CD1c-positive myeloid dendritic cell (primary cell): ENCODE measurements around the gene SLC25A22.

Experiments
- DNase-seq: peaks from one replicate; pipeline ENCODE4 v3.0.0-alpha.2; 2016; ENCODE audit errors: extremely low spot score

SLC25A22 gene

GRCh38 chr11:834371-835316 is 36.6 kb upstream of the SLC25A22 start:
- DNase-seq: peak; percentile 57

GRCh38 chr11:833849-834311 is 35.8 kb upstream of the SLC25A22 start:
- no peak for DNase-seq

- DNase-seq: peak; percentile 69
Measured at GRCh38 chr11:833114-833791, 35.2 kb upstream of the SLC25A22 start.

GRCh38 chr11:832529-833113 is 34.5 kb upstream of the SLC25A22 start, which contains the start of gene CD151:
Gene CD151 (plus strand): TSS chr11:832952. CDS start chr11:836070, 3,118 bp downstream.
- DNase-seq: peak; percentile 80

- no peak for DNase-seq
Measured at GRCh38 chr11:831961-832528, 34.0 kb upstream of the SLC25A22 start.

- DNase-seq: no peak
Measured at GRCh38 chr11:831118-831864, 33.2 kb upstream of the SLC25A22 start.

GRCh38 chr11:830295-831117 is 32.4 kb upstream of the SLC25A22 start:
- DNase-seq: peak; percentile 58

- no peak for DNase-seq
Measured at GRCh38 chr11:829847-830294, 31.8 kb upstream of the SLC25A22 start.

- peak; percentile 53 for DNase-seq
Measured at GRCh38 chr11:829176-829846, 31.2 kb upstream of the SLC25A22 start.

GRCh38 chr11:828506-829175 is 30.6 kb upstream of the SLC25A22 start:
- no peak for DNase-seq

GRCh38 chr11:827897-828192 is 29.8 kb upstream of the SLC25A22 start, which contains the start of gene CRACR2B:
Gene CRACR2B (plus strand): TSS chr11:827919. CDS start chr11:828608, 689 bp downstream.
- DNase-seq: no peak

GRCh38 chr11:827146-827896 is 29.2 kb upstream of the SLC25A22 start:
- no peak for DNase-seq

GRCh38 chr11:826836-827145 is 28.7 kb upstream of the SLC25A22 start:
- DNase-seq: no peak

- no peak for DNase-seq
Measured at GRCh38 chr11:826227-826621, 28.1 kb upstream of the SLC25A22 start.

- DNase-seq: no peak
Measured at GRCh38 chr11:825366-826226, 27.5 kb upstream of the SLC25A22 start.

- DNase-seq: no peak
Measured at GRCh38 chr11:824942-825341, 26.9 kb upstream of the SLC25A22 start.

GRCh38 chr11:824292-824880 is 26.3 kb upstream of the SLC25A22 start:
- DNase-seq: no peak
